ENCODE results near the gene SORT1. TPM values are rescaled to one million over a fixed set of nuclear protein-coding genes. Genes with fewer than 3 reads are reported as not detected.

SORT1 gene
- total RNA-seq, 1 experiment from 2014 or later, result 47.9 TPM

DNA sequence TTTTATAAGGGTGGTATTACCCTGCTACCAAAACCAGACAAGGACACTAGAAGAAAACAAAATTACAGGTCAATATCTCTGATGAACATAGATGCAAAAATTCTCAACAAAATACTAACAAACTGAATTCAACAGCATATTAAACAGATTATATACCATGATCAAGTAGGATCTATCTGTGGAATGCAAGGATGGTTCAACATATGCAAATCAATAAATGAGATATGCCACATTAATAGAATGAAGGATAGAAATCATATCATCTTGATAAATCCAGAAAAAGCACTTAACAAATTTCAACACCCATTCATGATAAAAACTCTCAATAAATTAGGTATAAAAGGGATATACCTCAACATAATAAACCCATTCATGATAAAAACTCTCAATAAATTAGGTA, 66.6 kb downstream of the SORT1 start:
- no peaks in the 10 kb centered on the region for H3K79me2 ChIP-seq (ENCODE audit: insufficient read depth, low read length)
- H3K79me1 ChIP-seq (ENCODE audit: insufficient read depth, low read depth, low read length, poor library complexity, severe bottlenecking), result no peaks in the 10 kb centered on the region
- H3K9me3 Mint-ChIP-seq, result peaks cover 6 to 18% of the 10 kb centered on the region in 2 experiments; a peak in 4 of 5 replicates
- H2BK5ac ChIP-seq (ENCODE audit: insufficient read length, low read length), result no peak overlapping the region
- no peak for TF ChIP-seq CTCF (conservative IDR thresholded peaks at IDR 0.05)
- H3K4me3 Mint-ChIP-seq, result no peak overlapping the region
- H3K23ac ChIP-seq (ENCODE audit: insufficient read length, low read depth, low read length), result no peak overlapping the region
- H3K9me3 ChIP-seq (ENCODE audit: control insufficient read depth, low read depth, low read length), result no peaks in the 10 kb centered on the region
- H3K4me2 ChIP-seq (ENCODE audit: insufficient read depth, insufficient read length, low read length), result no peak overlapping the region
- H3K14ac ChIP-seq (ENCODE audit: insufficient read depth, low read length), result no peak overlapping the region
- H3K27me3 Mint-ChIP-seq (ENCODE audit: low read depth), result no peaks in the 10 kb centered on the region
- no peaks in the 10 kb centered on the region for H3K4me1 ChIP-seq (ENCODE audit: insufficient read depth, low read length)
- no peak overlapping the region for H4K5ac ChIP-seq (ENCODE audit: insufficient read length, low read depth, low read length)
- H4K91ac ChIP-seq (ENCODE audit: insufficient read length, low read depth, low read length), result no peak overlapping the region
- no peak overlapping the region for H2AFZ ChIP-seq (ENCODE audit: low read length)
- no peak overlapping the region for H2BK120ac ChIP-seq (ENCODE audit: low read depth, low read length, poor library complexity, severe bottlenecking)
- H3K27ac ChIP-seq (ENCODE audit: insufficient read length, low read depth, low read length), result no peak overlapping the region
- H2BK15ac ChIP-seq (ENCODE audit: low read depth, low read length), result no peak overlapping the region
- H3K27me3 ChIP-seq (ENCODE audit: insufficient read depth, low read length), result no peaks in the 10 kb centered on the region
- no peak overlapping the region for H2BK20ac ChIP-seq (ENCODE audit: low read depth, low read length, poor library complexity, severe bottlenecking)
- no peaks in the 10 kb centered on the region for H3K23me2 ChIP-seq (ENCODE audit: insufficient read length, low read depth, low read length, poor library complexity, severe bottlenecking)
- H3K4ac ChIP-seq (ENCODE audit: low read depth, low read length), result no peak overlapping the region
- peaks cover 65 to 74% (median 69%) of the 10 kb centered on the region in 3 experiments for H3K36me3 Mint-ChIP-seq (ENCODE audit: insufficient read depth in 1 of 3, low read depth in 3 of 3)
- no peak overlapping the region for H3K56ac ChIP-seq (ENCODE audit: insufficient read length, low read depth, low read length)
- H2AK5ac ChIP-seq (ENCODE audit: insufficient read length, low read length), result no peak overlapping the region
- H4K8ac ChIP-seq (replicated peaks; ENCODE audit: insufficient read length, low read depth, low read length), result no peak overlapping the region
- no peaks in the 10 kb centered on the region for H4K20me1 ChIP-seq (ENCODE audit: control insufficient read depth, insufficient read depth, insufficient read length)
- H3K9ac ChIP-seq (ENCODE audit: extremely low read depth, insufficient read length, low read length), result no peak overlapping the region
- DNase-seq, result no peak
- no peak overlapping the region for H3K18ac ChIP-seq (ENCODE audit: insufficient read length, low read depth, low read length)
- H3K27ac Mint-ChIP-seq, result no peak overlapping the region
- no peaks in the 10 kb centered on the region for H3K4me1 Mint-ChIP-seq
- H3T11ph ChIP-seq (ENCODE audit: low read length), result no peak overlapping the region
- no peak overlapping the region for H2BK12ac ChIP-seq (ENCODE audit: insufficient read length, low read depth, low read length)
